Chondrocyte (in vitro differentiated cells): ENCODE results near the gene AHCY. TPM values are rescaled to one million over a fixed set of nuclear protein-coding genes. Genes with fewer than 3 reads are reported as not detected.

Source experiments
- DNase-seq: peaks from one replicate; pipeline ENCODE4 v3.0.0; 2021; ENCODE audit warnings: mixed read lengths, low spot score
- H3K27ac Mint-ChIP-seq: one replicate; pipeline ENCODE4 v1.8.0; 2021; ENCODE audit warnings: mild to moderate bottlenecking, moderate library complexity, mixed read lengths; ENCODE audit not compliant: unreplicated experiment
- H3K27me3 Mint-ChIP-seq: 2 replicates; pipeline ENCODE4 v1.8.0; 2021; ENCODE audit warnings: low read depth, mixed read lengths
- H3K36me3 Mint-ChIP-seq: 2 replicates; pipeline ENCODE4 v1.8.0; 2021; ENCODE audit warnings: low read depth, mixed read lengths
- H3K4me1 Mint-ChIP-seq: 2 replicates; pipeline ENCODE4 v1.8.0; 2021; ENCODE audit warnings: low read depth, mild to moderate bottlenecking, mixed read lengths
- H3K4me3 Mint-ChIP-seq: one replicate; pipeline ENCODE4 v1.8.0; 2021; ENCODE audit warnings: mild to moderate bottlenecking, moderate library complexity, mixed read lengths; ENCODE audit not compliant: unreplicated experiment
- H3K9me3 Mint-ChIP-seq: 2 replicates; pipeline ENCODE4 v1.8.0; 2021; ENCODE audit warnings: low read depth, mixed read lengths
- CTCF ChIP-seq: fragments of 200-600 bp; sonication (generic); IDR thresholded peaks from 2 replicates; pipeline ENCODE4 v1.5.0; 2021; ENCODE audit warnings: antibody characterized with exemption, mild to moderate bottlenecking, moderate library complexity
- total RNA-seq: library from RNA; stranded (reverse); gene quantifications from 3 replicates; pipeline ENCODE4 v1.2.1, GENCODE V29; 2021

Gene AHCY
- total RNA-seq, 1 donor from 2014 or later: 162 TPM

- peaks cover 4% of the 10 kb centered on the region for H3K4me1 Mint-ChIP-seq
- no peak overlapping the region for H3K4me3 Mint-ChIP-seq
- H3K27ac Mint-ChIP-seq: no peak overlapping the region
- H3K9me3 Mint-ChIP-seq: no peaks in the 10 kb centered on the region
- no peak for DNase-seq
- no peaks in the 10 kb centered on the region for H3K36me3 Mint-ChIP-seq
- H3K27me3 Mint-ChIP-seq: peaks cover 12% of the 10 kb centered on the region
- no peak for TF ChIP-seq CTCF
Observed at GRCh38 chr20:34318609-34319443, 15.7 kb upstream of the AHCY start.

- DNase-seq: no peak
- Mint-ChIP-seq H3K4me1 (peaks cover 20% of the 10 kb centered on the region), H3K9me3 (no peaks in the 10 kb centered on the region), H3K27me3 (peaks cover 14% of the 10 kb centered on the region), H3K27ac (no peak overlapping the region), H3K4me3 (no peak overlapping the region), H3K36me3 (no peaks in the 10 kb centered on the region)
- no peak for TF ChIP-seq CTCF
Observed at GRCh38 chr20:34316196-34316814, 13.2 kb upstream of the AHCY start.

- no peak overlapping the region for H3K27ac Mint-ChIP-seq
- H3K4me3 Mint-ChIP-seq: no peak overlapping the region
- no peaks in the 10 kb centered on the region for H3K36me3 Mint-ChIP-seq
- TF ChIP-seq CTCF: no peak
- H3K9me3 Mint-ChIP-seq: no peaks in the 10 kb centered on the region
- no peak for DNase-seq
- H3K4me1 Mint-ChIP-seq: peaks cover 23% of the 10 kb centered on the region
- peaks cover 8% of the 10 kb centered on the region for H3K27me3 Mint-ChIP-seq
Observed at GRCh38 chr20:34315236-34315635, 12.1 kb upstream of the AHCY start.

GRCh38 chr20:34312544-34313217, 9.5 kb upstream of the AHCY start:
- peak overlapping the region; percentile 73 for H3K27ac Mint-ChIP-seq
- H3K27me3 Mint-ChIP-seq: peaks cover 2% of the 10 kb centered on the region
- H3K36me3 Mint-ChIP-seq: no peaks in the 10 kb centered on the region
- TF ChIP-seq CTCF: peak; percentile 100
- DNase-seq: no peak
- H3K4me3 Mint-ChIP-seq: peak overlapping the region; percentile 56
- peaks cover 23% of the 10 kb centered on the region for H3K4me1 Mint-ChIP-seq
- no peaks in the 10 kb centered on the region for H3K9me3 Mint-ChIP-seq

GRCh38 chr20:34312024-34312460, 8.9 kb upstream of the AHCY start:
- Mint-ChIP-seq H3K27ac (no peak overlapping the region), H3K9me3 (no peaks in the 10 kb centered on the region), H3K27me3 (peaks cover 2% of the 10 kb centered on the region), H3K4me3 (peak overlapping the region; percentile 56), H3K36me3 (no peaks in the 10 kb centered on the region), H3K4me1 (peaks cover 23% of the 10 kb centered on the region)
- DNase-seq: no peak
- no peak for TF ChIP-seq CTCF
